ENCODE results near the gene GPSM1.

- no peak for TF ChIP-seq POLR2AphosphoS5 (IDR thresholded peaks at IDR 0.05; ENCODE audit: low read depth, low read length)
- TF ChIP-seq CTCF (IDR thresholded peaks at IDR 0.05 in 2 of 3, conservative IDR thresholded peaks at IDR 0.05 in 1 of 3; ENCODE audit: borderline replicate concordance in 1 of 3, insufficient read depth in 1 of 3, low read depth in 2 of 3, low read length in 2 of 3), result no peak
- no peak for TF ChIP-seq ATF3 (IDR thresholded peaks at IDR 0.05)
- TF ChIP-seq ZNF274 (IDR thresholded peaks at IDR 0.05; ENCODE audit: low read depth, low read length), result no peak
- no peak for TF ChIP-seq POLR2A (IDR thresholded peaks at IDR 0.05; ENCODE audit: borderline replicate concordance, extremely low read depth, insufficient read depth, insufficient read length)
- no peak for TF ChIP-seq EZH2phosphoT487 (IDR thresholded peaks at IDR 0.05; ENCODE audit: borderline replicate concordance)
- no peak for TF ChIP-seq FOSL1 (IDR thresholded peaks at IDR 0.05; ENCODE audit: low read depth)
- TF ChIP-seq EGR1 (IDR thresholded peaks at IDR 0.05; ENCODE audit: low read depth), result no peak
- no peak for TF ChIP-seq REST (IDR thresholded peaks at IDR 0.05; ENCODE audit: low read depth)
- no peak for TF ChIP-seq RAD21 (IDR thresholded peaks at IDR 0.05; ENCODE audit: low read depth)
- no peak for TF ChIP-seq YY1 (IDR thresholded peaks at IDR 0.05; ENCODE audit: extremely low read depth, insufficient replicate concordance, low read depth, low read length)
- no peak for TF ChIP-seq EZH2 (IDR thresholded peaks at IDR 0.05)
These were observed 45.4 kb downstream of the GPSM1 start for GRCh38 chr9:136372561-136373299.

All from HCT116 (cell line).